NOMO-1 treated with DMSO at 0.1 percent for 48 hours (cell line): ENCODE results near the gene SAXO1.

ENCODE experiments used
- DNase-seq: peaks from one replicate; lab custom pipeline; 2025; ENCODE audit not compliant: unreplicated experiment; lab: John Stamatoyannopoulos, UW

SAXO1 gene

GRCh38 chr9:18920141-18921084, 112.6 kb downstream of the SAXO1 start:
- DNase-seq: no peak

- DNase-seq: no peak
Measured at GRCh38 chr9:18911714-18912342, 121.2 kb downstream of the SAXO1 start.

- no peak for DNase-seq
Measured at GRCh38 chr9:18910916-18911315, 122.1 kb downstream of the SAXO1 start.

DNA sequence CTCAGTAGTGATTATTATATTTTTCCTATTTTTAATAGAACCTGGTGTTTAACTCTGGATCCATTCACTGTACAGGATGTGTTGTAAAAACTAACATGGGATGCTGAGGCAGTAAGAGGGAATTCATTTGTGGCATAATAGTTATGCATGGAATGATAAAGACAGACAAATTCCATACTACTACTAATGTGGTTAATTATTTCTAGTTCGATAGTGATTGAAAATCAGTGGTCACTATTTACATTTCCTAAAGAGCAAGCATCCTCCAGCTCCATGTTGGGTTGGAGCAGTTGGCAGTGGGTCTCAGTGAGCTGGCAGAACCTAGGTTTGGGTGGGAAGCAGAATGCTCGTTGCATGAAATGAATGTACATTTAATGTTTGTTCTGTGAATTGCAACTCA, 122.6 kb downstream of the SAXO1 start:
- no peak for DNase-seq

- no peak for DNase-seq
Measured at GRCh38 chr9:18909140-18910018, 123.6 kb downstream of the SAXO1 start.

- DNase-seq: no peak
Measured at GRCh38 chr9:18907927-18908625, 124.9 kb downstream of the SAXO1 start.

- DNase-seq: no peak
Measured at GRCh38 chr9:18906656-18907395, 126.2 kb downstream of the SAXO1 start.

DNA sequence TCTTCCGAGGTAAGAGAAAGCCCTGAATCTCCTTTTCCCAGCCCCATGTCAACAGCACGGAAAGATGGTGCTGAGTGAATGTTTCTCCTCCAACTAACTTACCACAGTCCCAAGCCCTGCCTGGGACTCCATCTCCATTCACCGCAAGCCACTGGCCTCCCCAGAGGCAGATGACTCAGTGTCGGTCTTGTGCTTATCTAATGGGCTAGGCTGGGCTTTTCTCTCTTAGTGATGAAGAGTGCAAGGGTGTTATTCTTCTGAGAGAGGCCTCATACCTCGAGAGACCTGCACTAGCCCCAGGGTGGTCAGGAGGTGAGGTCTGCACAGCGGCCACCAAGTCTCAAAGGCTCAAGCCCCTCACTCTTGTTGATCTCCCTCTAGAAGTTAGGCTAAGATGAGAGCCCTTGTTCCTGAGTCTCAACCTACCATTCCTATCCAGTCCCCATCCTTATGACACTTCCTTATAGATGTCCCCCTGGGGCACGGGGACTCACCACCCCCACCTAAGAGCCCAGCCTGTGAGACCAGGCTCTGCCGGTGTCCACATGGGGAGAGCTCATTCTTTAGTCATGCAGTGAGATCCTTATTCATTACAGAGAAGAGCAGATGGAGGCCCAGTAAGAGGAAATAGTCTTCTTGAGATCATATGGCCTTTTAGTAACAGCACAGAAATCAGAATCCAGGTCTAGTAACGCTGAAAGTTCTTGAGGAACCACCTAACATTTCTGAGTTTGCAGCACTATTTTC, 127.0 kb downstream of the SAXO1 start:
- DNase-seq: no peak

DNA sequence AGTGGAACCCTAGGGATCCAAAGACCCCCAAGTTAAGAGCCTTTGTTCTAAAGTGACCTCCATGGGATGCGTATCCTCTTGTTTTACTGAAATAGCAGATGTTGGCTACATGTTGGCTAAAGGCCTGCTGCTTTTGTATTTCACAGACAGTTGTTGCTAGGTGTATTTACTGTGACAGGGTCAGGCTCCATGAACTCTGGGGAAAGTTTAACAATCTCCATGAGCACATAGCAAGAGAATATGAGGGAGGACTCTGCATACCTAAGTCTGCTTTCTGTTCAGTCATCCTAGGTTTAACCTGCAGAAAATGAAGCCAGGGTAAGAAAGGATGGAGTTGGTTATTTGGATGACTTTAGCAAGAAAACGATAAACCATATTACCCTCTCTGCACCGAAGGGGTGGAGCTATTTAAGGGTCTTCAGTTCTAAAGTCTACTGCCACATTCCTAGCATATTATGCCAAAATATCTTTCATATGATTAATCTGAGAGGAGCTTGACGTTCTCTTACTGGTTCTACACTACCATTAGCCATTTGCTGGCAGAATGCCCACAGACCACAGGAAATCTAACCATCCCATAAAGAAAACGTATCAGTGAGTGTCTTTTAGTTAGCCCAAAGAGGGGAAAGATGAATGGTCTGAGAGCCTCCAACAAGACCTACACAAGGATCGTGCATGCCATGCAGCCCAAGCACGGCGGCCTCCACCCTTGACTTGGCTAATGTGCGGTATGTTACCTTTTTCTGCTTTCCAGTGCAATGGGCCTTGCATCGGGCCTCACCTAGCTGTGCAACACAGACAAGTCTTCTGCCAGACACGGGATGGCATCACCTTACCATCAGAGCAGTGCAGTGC, 127.8 kb downstream of the SAXO1 start:
- DNase-seq: no peak

DNA sequence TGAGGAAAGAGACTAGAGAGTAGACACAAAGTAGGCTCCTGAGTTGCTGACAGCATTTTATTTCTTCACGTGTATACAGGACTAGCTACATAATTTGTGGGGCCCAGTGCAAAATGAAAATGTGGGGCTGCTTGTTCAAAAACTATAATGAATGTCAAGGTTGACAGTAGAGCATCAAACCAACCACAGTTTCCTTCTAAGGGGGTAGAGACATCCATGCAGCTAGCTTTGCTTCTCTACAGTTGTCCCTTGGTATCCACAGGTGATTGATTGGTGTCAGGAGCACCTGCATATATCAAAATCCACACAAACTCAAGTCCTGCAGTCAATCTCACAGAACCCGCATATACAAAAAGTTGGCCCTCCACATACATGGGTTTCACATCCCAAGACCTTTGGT, 129.6 kb downstream of the SAXO1 start:
- DNase-seq: no peak

GRCh38 chr9:18896531-18897179, 136.4 kb downstream of the SAXO1 start:
- no peak for DNase-seq

DNA sequence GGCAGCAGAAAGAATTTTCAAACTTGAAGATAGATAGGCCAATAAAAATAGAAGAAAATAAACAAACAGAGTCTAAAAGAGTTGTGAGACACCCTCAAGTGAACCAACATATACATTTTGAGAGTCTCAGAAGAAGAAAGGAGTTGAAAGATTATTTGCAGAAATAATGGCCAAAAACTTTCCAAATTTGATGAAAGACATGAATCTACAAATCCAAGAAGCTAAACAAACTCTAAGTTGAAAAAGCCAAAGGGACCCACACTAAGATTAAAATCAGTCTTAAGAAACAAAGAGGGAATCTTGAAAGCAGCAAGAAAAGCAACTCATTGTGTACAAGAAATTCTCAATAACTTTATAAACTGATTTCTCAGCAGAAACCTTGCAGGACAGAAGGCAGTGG, 137.0 kb downstream of the SAXO1 start:
- DNase-seq: no peak

- DNase-seq: no peak
Measured at GRCh38 chr9:18893491-18893890, 139.5 kb downstream of the SAXO1 start.

DNA sequence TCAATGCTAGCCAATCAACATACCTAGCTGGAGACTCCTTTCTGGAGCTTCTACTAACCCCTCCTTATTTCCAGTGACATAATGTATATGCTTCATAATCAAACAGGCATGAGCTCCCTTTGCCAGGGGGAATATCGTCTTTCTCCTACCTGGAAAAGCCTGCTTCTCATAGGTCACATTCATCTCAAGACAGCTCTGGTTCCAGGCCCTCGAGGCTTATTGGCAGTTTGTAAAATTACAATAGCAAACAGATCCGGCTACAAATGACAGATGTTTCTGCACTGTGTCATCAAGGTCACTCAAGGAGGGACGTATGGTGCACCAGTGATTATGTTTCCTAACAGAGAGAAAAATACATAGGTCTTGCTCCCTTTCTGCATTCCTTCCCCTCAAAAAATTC, 140.0 kb downstream of the SAXO1 start:
- no peak for DNase-seq

GRCh38 chr9:18891946-18892670, 140.9 kb downstream of the SAXO1 start:
- no peak for DNase-seq

DNA sequence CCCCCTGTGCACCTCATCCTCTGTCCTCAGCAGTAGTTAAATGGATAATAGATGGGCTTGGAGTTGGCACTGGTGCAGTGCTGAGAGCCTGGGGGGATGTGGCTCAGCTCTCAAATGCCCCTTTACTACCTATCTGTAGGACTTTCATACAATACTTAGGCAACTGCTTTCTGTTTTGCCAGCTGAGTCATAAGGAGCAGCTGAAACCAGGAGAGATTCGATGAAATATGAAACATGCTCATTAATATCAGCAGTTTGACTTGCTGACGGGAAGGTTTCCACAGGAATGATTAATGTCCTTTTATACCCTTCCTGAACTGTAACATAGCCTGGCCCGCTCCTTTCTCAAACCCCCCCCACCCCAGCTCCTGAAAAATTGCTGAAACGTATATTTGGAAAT, 142.6 kb downstream of the SAXO1 start:
- no peak for DNase-seq

DNA sequence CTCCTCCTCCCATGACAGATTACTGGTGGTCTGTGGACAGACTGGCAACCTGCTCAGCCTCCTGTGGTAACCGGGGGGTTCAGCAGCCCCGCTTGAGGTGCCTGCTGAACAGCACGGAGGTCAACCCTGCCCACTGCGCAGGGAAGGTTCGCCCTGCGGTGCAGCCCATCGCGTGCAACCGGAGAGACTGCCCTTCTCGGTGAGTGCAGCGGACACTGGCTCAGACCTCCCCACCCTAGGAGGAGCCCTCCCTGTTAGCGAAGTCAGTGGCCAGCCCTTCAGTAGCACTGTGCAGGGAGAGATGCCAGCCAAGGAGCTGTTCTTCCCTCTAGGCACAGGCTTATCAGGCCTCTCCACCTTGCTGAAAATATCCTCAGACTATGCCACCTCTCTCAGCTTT, 143.5 kb downstream of the SAXO1 start:
- DNase-seq: no peak
